Loucy (cell line): ENCODE results near the gene FAM131B.

Source experiments
- H2AFZ ChIP-seq: fragments of 200-600 bp; sonication (generic); 2 replicates; pipeline ENCODE4 v1.6.0; 2016; ENCODE audit warnings: antibody characterized with exemption, mild to moderate bottlenecking, low read length, moderate library complexity
- H3F3A ChIP-seq: fragments of 200-600 bp; 2 replicates; pipeline ENCODE4 v1.6.0; 2016; ENCODE audit warnings: antibody characterized with exemption, low read depth, mild to moderate bottlenecking
- H3K27me3 ChIP-seq: fragments of 200-600 bp; sonication (generic); 2 replicates; pipeline ENCODE4 v1.6.1; 2014; ENCODE audit warnings: low read length, mild to moderate bottlenecking; ENCODE audit not compliant: insufficient read depth, poor library complexity, severe bottlenecking
- H3K36me3 ChIP-seq: fragments of 200-600 bp; sonication (generic); 2 replicates; pipeline ENCODE4 v1.6.1; 2016; ENCODE audit warnings: low read length; ENCODE audit not compliant: insufficient read depth
- H3K4me1 ChIP-seq: fragments of 200-600 bp; sonication (generic); 2 replicates; pipeline ENCODE4 v1.5.1; 2014; ENCODE audit warnings: low read length, mild to moderate bottlenecking; ENCODE audit not compliant: insufficient read depth, poor library complexity, severe bottlenecking
- H3K4me2 ChIP-seq: fragments of 200-600 bp; sonication (generic); 2 replicates; pipeline ENCODE4 v1.6.0; 2014; ENCODE audit warnings: antibody characterized with exemption, low read length, low read depth, mild to moderate bottlenecking; ENCODE audit not compliant: poor library complexity, severe bottlenecking
- H3K4me3 ChIP-seq: fragments of 200-600 bp; sonication (generic); 2 replicates; pipeline ENCODE4 v1.5.1; 2014; ENCODE audit warnings: low read length, mild to moderate bottlenecking, mixed read lengths; ENCODE audit not compliant: poor library complexity, severe bottlenecking
- H3K79me2 ChIP-seq: fragments of 200-600 bp; sonication (generic); 2 replicates; pipeline ENCODE4 v1.6.1; 2014; ENCODE audit warnings: low read length; ENCODE audit not compliant: insufficient read depth
- H3K9ac ChIP-seq: fragments of 200-600 bp; sonication (generic); 2 replicates; pipeline ENCODE4 v1.6.0; 2014; ENCODE audit warnings: mild to moderate bottlenecking, low read depth, low read length, moderate library complexity; ENCODE audit not compliant: poor library complexity, severe bottlenecking
- H3K9me2 ChIP-seq: fragments of 200-600 bp; sonication (generic); replicated peaks from 2 replicates; pipeline ENCODE4 v1.6.1; 2016; ENCODE audit warnings: low read depth, low read length, mixed read lengths
- H3K9me3 ChIP-seq: fragments of 200-600 bp; sonication (generic); 2 replicates; pipeline ENCODE4 v1.6.1; 2014; ENCODE audit warnings: mild to moderate bottlenecking, antibody characterized with exemption, low read length, low read depth; ENCODE audit not compliant: insufficient read depth
- H4K20me1 ChIP-seq: fragments of 200-600 bp; sonication (generic); 2 replicates; pipeline ENCODE4 v1.6.0; 2014; ENCODE audit warnings: antibody characterized with exemption, low read length, mild to moderate bottlenecking; ENCODE audit not compliant: insufficient read depth, poor library complexity, severe bottlenecking
- EZH2phosphoT487 ChIP-seq: fragments of 200-600 bp; IDR thresholded peaks from 2 replicates; pipeline ENCODE4 v1.6.1; 2018; ENCODE audit warnings: antibody characterized with exemption, mild to moderate bottlenecking, moderate library complexity, borderline replicate concordance
- TF ChIP-seq, protein P1 (sequence below): fragments of 200-600 bp; sonication (generic); conservative IDR thresholded peaks from 2 replicates; pipeline ENCODE4 v1.5.1; 2014; ENCODE audit warnings: mild to moderate bottlenecking, antibody characterized with exemption, low read length

The FAM131B gene

DNA sequence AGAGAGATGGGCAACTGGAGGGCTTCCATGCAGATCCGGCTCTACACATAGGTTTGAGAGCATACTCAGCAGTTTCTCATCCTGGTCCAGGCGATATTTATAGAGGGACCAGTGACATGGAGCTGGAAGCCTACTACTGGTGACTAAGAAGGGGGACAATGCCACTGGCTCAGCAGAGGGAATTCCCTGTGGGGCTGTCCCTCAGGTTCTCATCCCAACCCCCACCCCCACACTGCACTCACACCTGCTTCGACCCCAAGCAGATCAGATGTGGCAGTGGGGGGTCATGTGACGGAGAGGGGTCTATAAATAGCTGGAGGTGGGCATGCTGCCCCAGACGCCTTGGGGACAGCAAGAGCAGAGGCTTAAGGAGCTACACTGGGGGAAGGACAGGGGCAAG is 46.7 kb downstream of the FAM131B start, which contains the start of gene CLCN1:
TSS of gene CLCN1 (plus strand) at position 336 of the 400 bp plus-strand sequence. CDS start 102 bp downstream, outside the sequence.
- Histone ChIP-seq H3K79me2 (no peaks in the 10 kb centered on the region), H3K9ac (no peak within 1 kb of the TSS), H3K9me2 (no peaks in the 10 kb centered on the region), H3K9me3 (no peaks in the 10 kb centered on the region), H3F3A (no peaks in the 10 kb centered on the region), H3K4me3 (no peak within 1 kb of the TSS), H3K27me3 (no peaks in the 10 kb centered on the region), H3K4me2 (no peak within 1 kb of the TSS), H3K4me1 (no peaks in the 10 kb centered on the region), H3K36me3 (no peaks in the 10 kb centered on the region), H4K20me1 (no peaks in the 10 kb centered on the region), H2AFZ (no peak within 1 kb of the TSS)
- TF ChIP-seq EZH2phosphoT487: no peak
- TF ChIP-seq, protein P1, sequence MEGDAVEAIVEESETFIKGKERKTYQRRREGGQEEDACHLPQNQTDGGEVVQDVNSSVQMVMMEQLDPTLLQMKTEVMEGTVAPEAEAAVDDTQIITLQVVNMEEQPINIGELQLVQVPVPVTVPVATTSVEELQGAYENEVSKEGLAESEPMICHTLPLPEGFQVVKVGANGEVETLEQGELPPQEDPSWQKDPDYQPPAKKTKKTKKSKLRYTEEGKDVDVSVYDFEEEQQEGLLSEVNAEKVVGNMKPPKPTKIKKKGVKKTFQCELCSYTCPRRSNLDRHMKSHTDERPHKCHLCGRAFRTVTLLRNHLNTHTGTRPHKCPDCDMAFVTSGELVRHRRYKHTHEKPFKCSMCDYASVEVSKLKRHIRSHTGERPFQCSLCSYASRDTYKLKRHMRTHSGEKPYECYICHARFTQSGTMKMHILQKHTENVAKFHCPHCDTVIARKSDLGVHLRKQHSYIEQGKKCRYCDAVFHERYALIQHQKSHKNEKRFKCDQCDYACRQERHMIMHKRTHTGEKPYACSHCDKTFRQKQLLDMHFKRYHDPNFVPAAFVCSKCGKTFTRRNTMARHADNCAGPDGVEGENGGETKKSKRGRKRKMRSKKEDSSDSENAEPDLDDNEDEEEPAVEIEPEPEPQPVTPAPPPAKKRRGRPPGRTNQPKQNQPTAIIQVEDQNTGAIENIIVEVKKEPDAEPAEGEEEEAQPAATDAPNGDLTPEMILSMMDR: no peak

- no peaks in the 10 kb centered on the region for H3K36me3 ChIP-seq
- no peak overlapping the region for H3K4me3 ChIP-seq
- no peaks in the 10 kb centered on the region for H3K79me2 ChIP-seq
- H3K4me2 ChIP-seq: no peak overlapping the region
- H4K20me1 ChIP-seq: no peaks in the 10 kb centered on the region
- H2AFZ ChIP-seq: no peak overlapping the region
- no peaks in the 10 kb centered on the region for H3K9me2 ChIP-seq
- peaks cover 4% of the 10 kb centered on the region for H3K4me1 ChIP-seq
- H3K27me3 ChIP-seq: no peaks in the 10 kb centered on the region
- H3F3A ChIP-seq: no peaks in the 10 kb centered on the region
- no peak for TF ChIP-seq EZH2phosphoT487
- TF ChIP-seq, protein P1: no peak
- no peak overlapping the region for H3K9ac ChIP-seq
- no peaks in the 10 kb centered on the region for H3K9me3 ChIP-seq
Observed at GRCh38 chr7:143314127-143314526, 48.4 kb downstream of the FAM131B start.

DNA sequence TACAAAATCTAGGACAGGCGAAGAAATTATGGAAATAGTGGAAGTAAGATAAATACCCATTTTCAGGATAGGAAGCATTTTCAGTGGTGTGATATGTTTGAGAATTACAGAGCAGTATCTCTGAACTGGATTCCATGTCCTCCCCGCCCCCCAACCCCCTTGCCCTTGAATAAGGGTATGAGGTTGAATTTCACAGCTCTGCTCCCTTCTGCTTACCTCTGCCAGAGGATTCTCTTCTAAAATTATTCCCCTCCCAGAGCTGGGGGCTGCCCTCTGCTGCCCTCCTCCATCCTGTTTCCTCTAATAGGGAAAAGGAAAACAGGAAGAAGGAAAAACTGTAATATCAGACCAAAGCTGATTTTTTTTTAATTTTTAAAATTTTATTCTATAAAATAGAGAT is 53.9 kb downstream of the FAM131B start:
- H2AFZ ChIP-seq: no peak overlapping the region
- no peaks in the 10 kb centered on the region for H3F3A ChIP-seq
- H3K79me2 ChIP-seq: peaks cover 10% of the 10 kb centered on the region; the same call in 1 of the 2 replicates
- H3K4me2 ChIP-seq: no peak overlapping the region
- H3K27me3 ChIP-seq: no peaks in the 10 kb centered on the region
- no peak overlapping the region for H3K4me3 ChIP-seq
- peaks cover 6% of the 10 kb centered on the region for H4K20me1 ChIP-seq
- peaks cover 4% of the 10 kb centered on the region for H3K4me1 ChIP-seq
- no peaks in the 10 kb centered on the region for H3K9me3 ChIP-seq
- TF ChIP-seq, protein P1: no peak
- no peak for TF ChIP-seq EZH2phosphoT487
- no peak overlapping the region for H3K9ac ChIP-seq
- H3K36me3 ChIP-seq: peaks cover 42% of the 10 kb centered on the region
- H3K9me2 ChIP-seq: no peaks in the 10 kb centered on the region
